ENCODE data around the gene DVL1. TPM values are rescaled to one million over a fixed set of nuclear protein-coding genes. Genes with fewer than 3 reads are reported as not detected.
A peak's percentile ranks its signal among the peaks of the same experiment; 100 is the strongest.

The DVL1 gene
- polyA plus RNA-seq, 3 donors: 0.41 to 29.8 (median 0.55) TPM

- H3K27me3 Mint-ChIP-seq (ENCODE audit: low read depth in 3 of 3): no peaks in the 10 kb centered on the region
- H3K9ac ChIP-seq (ENCODE audit: insufficient read depth, low read length, poor library complexity, severe bottlenecking): peak overlapping the region; percentile 90
- H3K27ac ChIP-seq (ENCODE audit: low read depth in 1 of 2, low read length in 2 of 2): peak overlapping the region in 1 of 2 donors; percentile 78
- TF ChIP-seq, protein P1, sequence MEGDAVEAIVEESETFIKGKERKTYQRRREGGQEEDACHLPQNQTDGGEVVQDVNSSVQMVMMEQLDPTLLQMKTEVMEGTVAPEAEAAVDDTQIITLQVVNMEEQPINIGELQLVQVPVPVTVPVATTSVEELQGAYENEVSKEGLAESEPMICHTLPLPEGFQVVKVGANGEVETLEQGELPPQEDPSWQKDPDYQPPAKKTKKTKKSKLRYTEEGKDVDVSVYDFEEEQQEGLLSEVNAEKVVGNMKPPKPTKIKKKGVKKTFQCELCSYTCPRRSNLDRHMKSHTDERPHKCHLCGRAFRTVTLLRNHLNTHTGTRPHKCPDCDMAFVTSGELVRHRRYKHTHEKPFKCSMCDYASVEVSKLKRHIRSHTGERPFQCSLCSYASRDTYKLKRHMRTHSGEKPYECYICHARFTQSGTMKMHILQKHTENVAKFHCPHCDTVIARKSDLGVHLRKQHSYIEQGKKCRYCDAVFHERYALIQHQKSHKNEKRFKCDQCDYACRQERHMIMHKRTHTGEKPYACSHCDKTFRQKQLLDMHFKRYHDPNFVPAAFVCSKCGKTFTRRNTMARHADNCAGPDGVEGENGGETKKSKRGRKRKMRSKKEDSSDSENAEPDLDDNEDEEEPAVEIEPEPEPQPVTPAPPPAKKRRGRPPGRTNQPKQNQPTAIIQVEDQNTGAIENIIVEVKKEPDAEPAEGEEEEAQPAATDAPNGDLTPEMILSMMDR (IDR thresholded peaks at IDR 0.05): no peak
- H2AFZ ChIP-seq (ENCODE audit: insufficient read depth, low read depth, low read length, poor library complexity, severe bottlenecking): peak overlapping the region; percentile 89
- H3K4me3 ChIP-seq (replicated peaks in 1 of 3; ENCODE audit: low read depth in 2 of 3, low read length in 3 of 3): peak overlapping the region; percentile 65 to 92 (median 87)
- H3K4me3 Mint-ChIP-seq: peak overlapping the region; percentile 62 to 80
- peaks cover 13 to 35% of the 10 kb centered on the region in 2 donors for H3K36me3 Mint-ChIP-seq
- no peaks in the 10 kb centered on the region for H3K9me3 ChIP-seq (replicated peaks in 1 of 2; ENCODE audit: control insufficient read depth in 1 of 2, insufficient read depth in 1 of 2, low read length in 2 of 2)
- peaks cover 54% of the 10 kb centered on the region for H4K20me1 ChIP-seq (ENCODE audit: insufficient read depth, low read length)
- H3K4me1 Mint-ChIP-seq: peaks cover 25% of the 10 kb centered on the region
- H3K9me3 Mint-ChIP-seq: no peaks in the 10 kb centered on the region
- peaks cover 27 to 30% of the 10 kb centered on the region in 2 donors for H3K36me3 ChIP-seq (replicated peaks in 1 of 2; ENCODE audit: control insufficient read depth in 1 of 2, insufficient read depth in 2 of 2, low read length in 2 of 2)
- peaks cover 22 to 24% of the 10 kb centered on the region in 2 donors for H3K4me1 ChIP-seq (ENCODE audit: control insufficient read depth in 1 of 2, insufficient read depth in 2 of 2, low read length in 2 of 2)
- intact Hi-C loops (cut with micrococcal nuclease): no loop called here
- peak overlapping the region in 3 of 7 donors; percentile 63 to 80 (median 70) for H3K27ac Mint-ChIP-seq
- peak overlapping the region; percentile 98 for H3K4me2 ChIP-seq (replicated peaks; ENCODE audit: extremely low read depth, low read length, poor library complexity, severe bottlenecking)
- peaks cover 59% of the 10 kb centered on the region for H3K79me2 ChIP-seq (ENCODE audit: insufficient read depth, low read length)
- WGBS (ENCODE audit: insufficient coverage): under 1% methylated on average over 37 of the region's 41 CpGs
- DNase-seq: peak in 1 of 3 donors; percentile 4
- no peaks in the 10 kb centered on the region for H3K27me3 ChIP-seq (ENCODE audit: control insufficient read depth in 2 of 2, insufficient read depth in 2 of 2, low read length in 2 of 2)
Observed at GRCh38 chr1:1324084-1324523, 25.1 kb downstream of the DVL1 start.

GRCh38 chr1:1322952-1323351, 26.3 kb downstream of the DVL1 start:
- H3K4me3 ChIP-seq (replicated peaks in 1 of 3; ENCODE audit: low read depth in 2 of 3, low read length in 3 of 3): no peak overlapping the region
- peaks cover 22 to 24% of the 10 kb centered on the region in 2 donors for H3K4me1 ChIP-seq (ENCODE audit: control insufficient read depth in 1 of 2, insufficient read depth in 2 of 2, low read length in 2 of 2)
- H3K9ac ChIP-seq (ENCODE audit: insufficient read depth, low read length, poor library complexity, severe bottlenecking): peak overlapping the region; percentile 4
- peak overlapping the region in 2 of 7 donors; percentile 30 to 69 for H3K27ac Mint-ChIP-seq
- no peak overlapping the region for H3K27ac ChIP-seq (ENCODE audit: low read depth in 1 of 2, low read length in 2 of 2)
- no peak overlapping the region for H2AFZ ChIP-seq (ENCODE audit: insufficient read depth, low read depth, low read length, poor library complexity, severe bottlenecking)
- H3K4me3 Mint-ChIP-seq: peak overlapping the region in 1 of 2 donors; percentile 66
- H3K79me2 ChIP-seq (ENCODE audit: insufficient read depth, low read length): peaks cover 59% of the 10 kb centered on the region
- peaks cover 25% of the 10 kb centered on the region for H3K4me1 Mint-ChIP-seq
- no peak overlapping the region for H3K4me2 ChIP-seq (replicated peaks; ENCODE audit: extremely low read depth, low read length, poor library complexity, severe bottlenecking)
- TF ChIP-seq, protein P1 (IDR thresholded peaks at IDR 0.05): no peak
- peaks cover 62% of the 10 kb centered on the region for H4K20me1 ChIP-seq (ENCODE audit: insufficient read depth, low read length)
- no peaks in the 10 kb centered on the region for H3K27me3 Mint-ChIP-seq (ENCODE audit: low read depth in 3 of 3)
- no peaks in the 10 kb centered on the region for H3K9me3 ChIP-seq (replicated peaks in 1 of 2; ENCODE audit: control insufficient read depth in 1 of 2, insufficient read depth in 1 of 2, low read length in 2 of 2)
- WGBS (ENCODE audit: insufficient coverage): 97% methylated on average over 10 of the region's 10 CpGs
- DNase-seq: no peak
- peaks cover 20 to 45% of the 10 kb centered on the region in 2 donors for H3K36me3 Mint-ChIP-seq
- H3K36me3 ChIP-seq (replicated peaks in 1 of 2; ENCODE audit: control insufficient read depth in 1 of 2, insufficient read depth in 2 of 2, low read length in 2 of 2): peaks cover 30 to 38% of the 10 kb centered on the region in 2 donors
- intact Hi-C loops (cut with micrococcal nuclease): no loop called here
- no peaks in the 10 kb centered on the region for H3K9me3 Mint-ChIP-seq
- H3K27me3 ChIP-seq (ENCODE audit: control insufficient read depth in 2 of 2, insufficient read depth in 2 of 2, low read length in 2 of 2): no peaks in the 10 kb centered on the region

Data from CD14-positive monocyte (primary cell).